T-helper 2 cell treated with Interferon-gamma antibody and Interleukin-4, amounts not matched to agents 100 ng/mL and 5 ng/mL, for 36 hours (primary cell): ENCODE measurements around the gene DLG2. TPM values are rescaled to one million over a fixed set of nuclear protein-coding genes. Genes with fewer than 3 reads are reported as not detected.
"Not testable (repeated sequence)": the region's sequence is repeated elsewhere in the genome, so short reads cannot be mapped to it uniquely, and the experiment has no call there.

Source experiments
- intact Hi-C: fragments of 100-400 bp; cut with micrococcal nuclease; formaldehyde crosslinking; loops from one replicate; pipeline ENCODE4 v1.15.1; 2023
- total RNA-seq: library from RNA; stranded (reverse); gene quantifications from 2 replicates; pipeline ENCODE4 v1.2.3, GENCODE V29; 2022

The DLG2 gene
- total RNA-seq, 1 donor from 2014 or later: 1.0 TPM

DNA sequence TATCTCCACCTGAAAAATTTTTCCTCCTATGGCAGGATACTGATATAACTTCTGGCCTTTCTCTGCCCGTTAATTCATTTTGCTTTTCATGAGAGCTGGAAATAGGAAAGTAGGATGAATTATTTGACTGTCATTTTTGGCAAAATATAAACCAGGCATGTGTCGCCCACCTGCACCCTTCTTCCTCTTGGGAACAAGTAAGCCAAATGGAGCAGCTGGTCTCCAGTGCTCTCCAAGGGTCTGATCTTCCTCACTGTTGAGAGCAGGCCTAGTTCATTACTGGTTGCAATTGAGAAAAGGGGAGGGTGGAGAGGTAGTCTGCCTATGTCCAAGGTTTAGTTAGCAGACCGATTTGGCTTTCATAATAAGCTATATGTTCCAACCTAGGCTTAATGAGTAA is 582.2 kb downstream of the DLG2 start:
- intact Hi-C loops: no loop called here

DNA sequence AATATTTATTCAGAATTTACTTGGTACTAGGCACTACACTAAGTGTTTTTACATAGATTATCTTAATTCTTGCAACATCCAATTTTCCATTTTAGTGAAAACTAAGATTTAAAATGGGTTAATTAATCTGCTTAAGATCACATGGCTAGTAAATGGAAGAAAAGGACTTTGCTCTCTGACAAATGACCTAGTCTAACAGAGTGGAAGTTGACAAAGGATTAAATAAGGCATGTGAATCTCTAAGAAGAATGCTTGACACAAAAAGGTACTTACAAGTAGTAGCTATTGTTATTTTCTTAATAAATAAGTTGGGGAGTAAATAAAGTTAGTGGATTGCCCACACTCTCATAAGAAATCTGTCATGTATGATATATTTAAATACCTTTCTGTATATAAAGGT is 584.8 kb downstream of the DLG2 start:
- intact Hi-C loops: no loop called here

- intact Hi-C loops: no loop called here
Observed at GRCh38 chr11:85040166-85040565, 587.0 kb downstream of the DLG2 start.

- intact Hi-C loops: no loop called here
Observed at GRCh38 chr11:85029964-85030363, 597.2 kb downstream of the DLG2 start.

DNA sequence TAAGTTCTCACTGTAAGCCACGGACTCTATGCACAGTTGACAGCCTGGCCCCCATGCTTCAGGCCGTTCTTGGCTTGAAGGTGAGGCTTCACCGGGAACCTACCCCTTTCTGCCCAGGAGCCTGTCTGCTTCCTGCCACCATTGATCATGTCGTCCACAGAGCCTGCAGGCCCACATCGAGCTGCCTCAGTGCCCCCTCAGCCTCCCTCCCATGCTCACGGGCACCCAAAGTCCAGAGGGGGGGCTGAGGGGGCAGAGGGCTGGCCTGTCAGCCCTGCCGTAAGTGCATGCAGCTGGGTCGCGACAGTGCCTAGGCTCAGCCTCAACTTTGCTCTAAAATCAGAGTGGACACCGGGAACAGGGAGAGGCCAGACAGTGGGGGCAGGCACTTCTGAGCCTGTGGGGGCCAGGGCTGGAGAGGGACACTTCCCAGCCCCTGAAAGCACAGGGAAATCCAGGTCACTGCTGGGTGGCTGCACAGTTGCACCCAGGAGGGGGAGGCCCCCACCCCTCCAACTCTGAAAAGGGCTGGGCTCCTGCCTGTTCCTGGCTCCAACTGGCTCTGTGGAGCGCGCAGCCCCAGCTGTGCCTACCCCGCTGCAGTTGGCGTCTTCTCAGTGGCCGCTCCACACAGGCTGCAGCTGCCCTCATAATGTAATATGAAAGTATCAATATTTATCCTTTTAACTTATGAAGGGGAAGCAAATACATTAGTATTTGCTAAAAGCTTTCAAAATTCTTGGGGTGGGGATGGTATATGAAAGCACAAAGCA is 598.6 kb downstream of the DLG2 start:
- intact Hi-C loops: no loop called here

DNA sequence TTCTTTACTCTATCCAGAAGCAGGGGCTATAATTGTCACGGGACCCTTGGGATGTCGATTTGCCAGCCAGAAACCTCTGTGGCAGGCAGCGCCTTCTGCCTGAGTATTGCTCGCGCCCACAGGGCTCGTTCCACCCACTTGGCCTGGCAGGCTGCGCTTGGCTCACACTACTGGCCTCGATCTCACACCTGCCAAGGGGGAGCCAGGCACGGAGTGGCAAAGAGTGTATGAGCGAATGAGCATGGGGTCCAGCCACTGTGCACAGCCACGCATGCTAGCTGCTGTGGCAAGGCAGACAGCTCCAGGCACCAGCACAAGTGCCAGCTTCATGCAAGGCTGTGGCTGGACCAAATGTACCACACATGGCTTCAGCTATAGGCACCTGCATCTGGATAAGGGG is 599.8 kb downstream of the DLG2 start:
- intact Hi-C loops: no loop called here

DNA sequence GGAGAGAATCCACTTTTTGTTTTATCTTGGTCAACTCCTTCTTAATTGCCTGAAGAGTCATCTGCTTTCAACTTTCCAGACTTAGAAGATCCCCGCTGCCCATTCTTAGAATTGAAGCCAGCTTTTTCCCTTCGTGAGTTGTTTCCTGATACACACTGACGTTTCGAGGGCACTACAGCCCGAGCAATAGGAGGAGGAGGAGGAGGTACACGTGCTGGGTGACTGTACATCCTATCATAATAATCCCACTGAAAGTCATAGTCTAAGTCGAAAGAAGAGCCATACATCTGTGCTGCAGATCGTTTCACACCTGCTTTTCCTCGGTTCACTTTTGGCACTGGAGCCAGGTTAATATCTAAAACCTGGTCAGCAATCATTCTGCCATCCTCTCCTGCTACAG is 606.1 kb downstream of the DLG2 start:
- intact Hi-C loops: no loop called here

DNA sequence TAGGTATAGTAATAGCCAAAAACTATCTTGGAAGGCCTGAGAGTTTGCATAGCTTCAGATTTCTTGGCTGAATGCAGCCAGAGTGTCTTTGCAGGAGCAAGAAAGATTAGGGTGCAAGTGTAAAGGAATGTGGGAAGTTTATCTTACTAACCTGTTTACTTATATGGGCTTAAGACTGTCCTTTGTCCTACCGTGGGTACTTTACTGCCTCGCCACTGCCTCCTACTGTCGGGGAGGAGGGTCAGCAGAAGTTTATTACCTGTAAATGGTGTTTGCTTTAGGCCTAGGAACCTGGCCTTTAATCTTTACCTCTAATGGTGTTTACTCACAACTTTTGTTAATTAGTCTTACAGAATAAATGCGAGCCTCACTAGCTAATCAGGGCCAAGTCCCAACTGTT is 633.8 kb downstream of the DLG2 start:
- intact Hi-C loops: no loop called here

GRCh38 chr11:84990141-84990540 is 637.0 kb downstream of the DLG2 start:
- intact Hi-C loops: no loop called here

GRCh38 chr11:84987686-84988187 is 639.4 kb downstream of the DLG2 start:
- intact Hi-C loops: not testable (repeated sequence)

GRCh38 chr11:84981301-84981700 is 645.8 kb downstream of the DLG2 start:
- intact Hi-C loops: no loop called here

DNA sequence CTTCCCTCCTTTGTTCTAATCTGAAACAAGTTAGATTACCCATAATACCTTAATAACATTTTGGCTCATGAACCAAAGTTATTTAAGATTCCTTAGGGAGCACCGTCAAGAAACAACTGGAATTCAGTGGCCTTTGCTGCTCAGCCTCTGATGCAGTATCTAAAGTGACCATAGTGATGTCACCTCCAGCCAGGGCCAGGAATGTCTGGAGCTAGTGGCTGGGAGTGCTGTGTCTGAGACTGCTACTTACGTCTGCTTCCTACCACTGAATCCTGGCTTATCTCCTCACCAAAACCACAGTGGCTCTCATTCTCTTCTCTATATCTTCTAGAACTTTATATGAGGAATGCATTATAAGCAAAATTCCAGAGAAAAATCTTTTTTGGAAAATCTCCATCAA is 658.0 kb downstream of the DLG2 start:
- intact Hi-C loops: no loop called here

GRCh38 chr11:84965484-84965883 is 661.7 kb downstream of the DLG2 start:
- intact Hi-C loops: no loop called here

DNA sequence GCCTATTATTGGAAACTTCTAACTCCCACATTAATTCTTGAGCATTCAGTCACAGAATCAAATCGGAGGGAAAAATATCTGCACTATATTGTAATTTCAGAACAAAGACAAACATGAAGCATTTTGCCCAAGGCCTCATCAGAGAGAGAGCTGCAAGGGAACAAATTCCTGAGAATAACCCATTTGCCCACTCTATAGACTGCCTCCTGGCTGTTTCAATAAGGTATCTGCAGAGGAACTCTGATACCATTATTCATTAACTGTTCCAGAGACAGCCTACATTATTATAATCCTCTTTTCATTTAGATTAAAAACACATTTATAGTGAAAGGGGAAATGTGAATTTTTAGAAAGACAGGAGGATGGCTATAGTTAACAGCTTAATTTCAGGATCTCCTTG is 663.9 kb downstream of the DLG2 start:
- intact Hi-C loops: no loop called here

DNA sequence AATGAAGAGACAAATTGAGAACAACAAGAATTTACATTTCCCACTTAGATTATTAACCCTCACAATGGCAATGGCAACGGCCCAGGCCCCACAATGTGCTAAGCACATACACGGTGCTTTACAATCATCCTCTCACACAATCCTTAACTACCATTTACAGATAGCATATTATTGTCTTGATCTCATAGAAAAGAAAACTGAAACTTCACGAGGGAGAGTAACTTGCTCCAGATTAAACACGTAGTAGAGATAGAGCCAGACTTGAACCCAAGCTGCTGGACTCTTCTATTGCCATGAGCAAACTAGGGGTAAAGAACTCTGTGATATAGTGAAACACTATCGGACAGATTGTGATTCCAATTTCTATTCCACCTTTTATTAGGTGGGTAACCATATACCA is 665.1 kb downstream of the DLG2 start:
- intact Hi-C loops: no loop called here

DNA sequence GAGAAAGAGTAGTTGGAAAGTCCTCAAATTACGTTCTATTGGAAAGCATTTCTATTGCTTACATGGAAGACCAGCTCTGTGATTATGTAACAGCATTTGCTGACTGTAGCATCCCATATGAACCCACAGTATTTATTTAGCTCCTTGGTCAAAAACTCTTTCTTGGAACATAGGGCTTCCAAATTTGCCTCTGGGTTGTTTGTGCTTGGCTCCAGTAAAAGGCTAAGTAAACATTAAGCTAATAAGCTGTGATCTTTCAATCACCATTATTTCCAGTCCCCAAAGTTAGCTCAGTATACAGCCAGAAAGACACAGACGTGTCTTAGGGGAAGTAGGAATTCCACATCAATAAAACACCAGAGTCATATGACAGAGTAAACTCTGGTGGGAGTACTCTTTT is 668.8 kb downstream of the DLG2 start:
- intact Hi-C loops: no loop called here

GRCh38 chr11:84950569-84951270 is 676.4 kb downstream of the DLG2 start:
- intact Hi-C loops: no loop called here

DNA sequence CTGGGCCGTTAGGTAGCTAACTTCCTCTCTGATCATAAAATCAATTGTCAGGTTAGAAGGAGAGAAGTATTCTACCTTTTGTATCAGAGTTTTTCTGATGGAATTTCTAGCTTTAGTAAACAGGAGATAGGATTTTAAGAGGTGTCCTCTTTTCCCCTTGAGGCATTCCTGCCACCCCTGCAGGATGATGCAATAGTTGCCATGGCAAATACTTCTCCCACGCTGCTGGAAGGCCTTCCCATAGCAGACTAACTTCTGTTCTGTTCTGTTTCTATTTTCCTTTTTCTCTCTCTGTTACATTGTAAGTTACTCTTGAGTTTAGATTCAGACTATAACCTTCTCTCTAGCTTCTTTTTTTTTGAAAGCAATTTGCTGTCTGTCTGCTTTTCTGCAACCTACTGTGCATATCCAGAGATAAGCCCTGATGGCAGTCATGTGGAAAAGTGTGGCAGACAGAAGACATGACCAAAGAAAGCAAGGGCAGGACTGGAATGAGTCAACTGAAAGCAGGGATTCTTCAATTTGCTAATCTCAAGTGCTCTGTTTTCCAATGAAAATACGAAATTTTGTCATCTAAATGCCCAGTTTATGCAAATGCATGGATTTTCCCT is 679.1 kb downstream of the DLG2 start:
- intact Hi-C loops: no loop called here

DNA sequence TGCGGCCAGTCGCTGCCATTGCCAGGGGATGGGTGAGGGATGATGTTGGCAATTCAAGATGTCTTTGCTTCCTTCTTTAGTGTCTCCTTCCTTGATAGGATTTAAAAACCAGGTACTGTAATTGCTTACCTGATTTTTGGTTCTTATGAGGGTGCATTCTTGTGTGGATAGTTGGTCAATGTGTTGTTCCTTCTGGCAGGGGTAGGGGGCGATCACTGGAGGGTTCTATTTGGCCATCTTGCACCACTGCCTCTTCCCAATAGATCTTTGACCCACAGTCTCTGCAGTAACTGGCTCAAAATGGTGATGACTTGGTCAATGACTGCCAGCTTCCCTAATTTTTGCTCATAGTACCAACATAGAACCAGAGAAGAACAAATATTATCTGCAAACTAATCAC is 680.1 kb downstream of the DLG2 start:
- intact Hi-C loops: no loop called here

GRCh38 chr11:84930863-84931262 is 696.3 kb downstream of the DLG2 start:
- intact Hi-C loops: no loop called here

DNA sequence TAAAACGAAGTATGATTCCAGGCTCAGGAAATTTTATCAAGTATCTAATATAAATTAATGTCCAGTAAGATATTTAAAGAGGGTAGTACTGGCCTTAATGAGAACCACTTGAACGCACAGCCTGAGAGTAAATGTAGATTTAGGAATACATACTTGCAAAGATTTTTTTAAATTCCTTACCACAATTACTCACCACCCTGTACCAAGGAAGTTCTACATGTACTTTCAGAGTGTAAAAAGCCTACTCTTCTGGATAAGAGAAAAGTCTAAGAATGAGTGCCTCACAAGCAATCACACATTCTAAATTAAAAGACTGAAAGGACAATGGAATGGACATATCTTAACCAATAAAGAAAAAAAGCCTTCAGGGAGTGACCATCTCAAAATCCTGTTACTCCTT is 697.4 kb downstream of the DLG2 start:
- intact Hi-C loops: no loop called here

DNA sequence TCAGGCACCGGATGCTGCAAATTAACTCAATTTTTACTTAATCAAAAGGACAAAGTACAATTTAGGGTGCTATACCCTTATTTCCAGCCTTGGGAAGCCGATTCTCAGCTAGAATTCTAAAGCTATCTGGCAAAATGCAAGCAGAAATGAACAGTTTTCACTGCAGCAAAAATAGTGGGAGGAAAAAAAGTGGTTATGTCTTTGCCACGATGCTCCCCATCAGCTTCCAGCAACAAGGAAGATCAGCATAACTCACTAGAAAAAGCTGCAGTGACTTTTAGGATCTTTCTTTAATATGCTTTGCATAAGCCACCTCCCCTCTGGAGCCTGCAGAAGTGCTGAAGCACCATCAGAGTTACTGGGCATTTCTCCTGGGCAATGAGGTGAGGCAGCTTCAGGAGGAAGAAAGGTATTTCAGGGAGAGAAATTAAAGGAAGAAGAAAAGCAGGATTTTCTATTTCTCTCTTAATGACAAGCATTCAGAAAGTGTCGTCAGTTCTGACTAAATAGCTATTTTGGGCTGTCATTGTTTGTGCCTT is 702.9 kb downstream of the DLG2 start:
- intact Hi-C loops: no loop called here
